ENCODE data around the gene DSTN. TPM values are rescaled to one million over a fixed set of nuclear protein-coding genes. Genes with fewer than 3 reads are reported as not detected.

DSTN gene
- total and polyA plus RNA-seq, 9 of the 15 experiments (the other 6 are each of a cell fraction or from before 2014, with no cell fraction given): 25.7 to 88.3 (median 61.0) TPM

GRCh38 chr20:17617212-17617867 lies 47.5 kb downstream of the DSTN start (continued):
- TF ChIP-seq CBX2 (IDR thresholded peaks at IDR 0.05; ENCODE audit: insufficient read depth, low read length, poor library complexity, severe bottlenecking): no peak
- no peak for TF ChIP-seq ZNF408 (CRISPR knock-in tag; IDR thresholded peaks at IDR 0.05; ENCODE audit: low read depth)
- no peak for TF ChIP-seq ZBTB26 (CRISPR knock-in tag; IDR thresholded peaks at IDR 0.05)
- TF ChIP-seq JUNB (CRISPR knock-in tag; conservative IDR thresholded peaks at IDR 0.05): no peak
- no peak for TF ChIP-seq ERF (CRISPR knock-in tag; IDR thresholded peaks at IDR 0.05)
- TF ChIP-seq, protein P1, sequence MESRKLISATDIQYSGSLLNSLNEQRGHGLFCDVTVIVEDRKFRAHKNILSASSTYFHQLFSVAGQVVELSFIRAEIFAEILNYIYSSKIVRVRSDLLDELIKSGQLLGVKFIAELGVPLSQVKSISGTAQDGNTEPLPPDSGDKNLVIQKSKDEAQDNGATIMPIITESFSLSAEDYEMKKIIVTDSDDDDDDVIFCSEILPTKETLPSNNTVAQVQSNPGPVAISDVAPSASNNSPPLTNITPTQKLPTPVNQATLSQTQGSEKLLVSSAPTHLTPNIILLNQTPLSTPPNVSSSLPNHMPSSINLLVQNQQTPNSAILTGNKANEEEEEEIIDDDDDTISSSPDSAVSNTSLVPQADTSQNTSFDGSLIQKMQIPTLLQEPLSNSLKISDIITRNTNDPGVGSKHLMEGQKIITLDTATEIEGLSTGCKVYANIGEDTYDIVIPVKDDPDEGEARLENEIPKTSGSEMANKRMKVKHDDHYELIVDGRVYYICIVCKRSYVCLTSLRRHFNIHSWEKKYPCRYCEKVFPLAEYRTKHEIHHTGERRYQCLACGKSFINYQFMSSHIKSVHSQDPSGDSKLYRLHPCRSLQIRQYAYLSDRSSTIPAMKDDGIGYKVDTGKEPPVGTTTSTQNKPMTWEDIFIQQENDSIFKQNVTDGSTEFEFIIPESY (CRISPR knock-in tag; IDR thresholded peaks at IDR 0.05): no peak
- TF ChIP-seq ZBTB8A (IDR thresholded peaks at IDR 0.05; ENCODE audit: partially characterized antibody): no peak
- no peak for TF ChIP-seq RAD51 (IDR thresholded peaks at IDR 0.05; ENCODE audit: borderline replicate concordance, low read depth)
- TF ChIP-seq TBP (optimal IDR thresholded peaks at IDR 0.05; ENCODE audit: low read depth, low read length): no peak
- no peak for TF ChIP-seq NKRF (IDR thresholded peaks at IDR 0.05; ENCODE audit: borderline replicate concordance)
- TF ChIP-seq ZNF140 (CRISPR knock-in tag; IDR thresholded peaks at IDR 0.05): no peak
- TF ChIP-seq YBX1 (IDR thresholded peaks at IDR 0.05): no peak
- no peak for TF ChIP-seq RHOXF2B (CRISPR knock-in tag; conservative IDR thresholded peaks at IDR 0.05)
- no peak for TF ChIP-seq GABPB2 (CRISPR knock-in tag; conservative IDR thresholded peaks at IDR 0.05)
- TF ChIP-seq, protein P2, sequence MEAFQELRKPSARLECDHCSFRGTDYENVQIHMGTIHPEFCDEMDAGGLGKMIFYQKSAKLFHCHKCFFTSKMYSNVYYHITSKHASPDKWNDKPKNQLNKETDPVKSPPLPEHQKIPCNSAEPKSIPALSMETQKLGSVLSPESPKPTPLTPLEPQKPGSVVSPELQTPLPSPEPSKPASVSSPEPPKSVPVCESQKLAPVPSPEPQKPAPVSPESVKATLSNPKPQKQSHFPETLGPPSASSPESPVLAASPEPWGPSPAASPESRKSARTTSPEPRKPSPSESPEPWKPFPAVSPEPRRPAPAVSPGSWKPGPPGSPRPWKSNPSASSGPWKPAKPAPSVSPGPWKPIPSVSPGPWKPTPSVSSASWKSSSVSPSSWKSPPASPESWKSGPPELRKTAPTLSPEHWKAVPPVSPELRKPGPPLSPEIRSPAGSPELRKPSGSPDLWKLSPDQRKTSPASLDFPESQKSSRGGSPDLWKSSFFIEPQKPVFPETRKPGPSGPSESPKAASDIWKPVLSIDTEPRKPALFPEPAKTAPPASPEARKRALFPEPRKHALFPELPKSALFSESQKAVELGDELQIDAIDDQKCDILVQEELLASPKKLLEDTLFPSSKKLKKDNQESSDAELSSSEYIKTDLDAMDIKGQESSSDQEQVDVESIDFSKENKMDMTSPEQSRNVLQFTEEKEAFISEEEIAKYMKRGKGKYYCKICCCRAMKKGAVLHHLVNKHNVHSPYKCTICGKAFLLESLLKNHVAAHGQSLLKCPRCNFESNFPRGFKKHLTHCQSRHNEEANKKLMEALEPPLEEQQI (IDR thresholded peaks at IDR 0.05): no peak
- TF ChIP-seq CREBBP (IDR thresholded peaks at IDR 0.05; ENCODE audit: low read depth, low read length): no peak
- TF ChIP-seq, protein P3, sequence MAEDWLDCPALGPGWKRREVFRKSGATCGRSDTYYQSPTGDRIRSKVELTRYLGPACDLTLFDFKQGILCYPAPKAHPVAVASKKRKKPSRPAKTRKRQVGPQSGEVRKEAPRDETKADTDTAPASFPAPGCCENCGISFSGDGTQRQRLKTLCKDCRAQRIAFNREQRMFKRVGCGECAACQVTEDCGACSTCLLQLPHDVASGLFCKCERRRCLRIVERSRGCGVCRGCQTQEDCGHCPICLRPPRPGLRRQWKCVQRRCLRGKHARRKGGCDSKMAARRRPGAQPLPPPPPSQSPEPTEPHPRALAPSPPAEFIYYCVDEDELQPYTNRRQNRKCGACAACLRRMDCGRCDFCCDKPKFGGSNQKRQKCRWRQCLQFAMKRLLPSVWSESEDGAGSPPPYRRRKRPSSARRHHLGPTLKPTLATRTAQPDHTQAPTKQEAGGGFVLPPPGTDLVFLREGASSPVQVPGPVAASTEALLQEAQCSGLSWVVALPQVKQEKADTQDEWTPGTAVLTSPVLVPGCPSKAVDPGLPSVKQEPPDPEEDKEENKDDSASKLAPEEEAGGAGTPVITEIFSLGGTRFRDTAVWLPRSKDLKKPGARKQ (CRISPR knock-in tag; IDR thresholded peaks at IDR 0.05): no peak
- no peak for TF ChIP-seq ZFP36 (IDR thresholded peaks at IDR 0.05; ENCODE audit: low read depth, low read length, partially characterized antibody)
- no peak for TF ChIP-seq NELFE (IDR thresholded peaks at IDR 0.05; ENCODE audit: insufficient read depth, insufficient read length)
- TF ChIP-seq SMARCA5 (IDR thresholded peaks at IDR 0.05): no peak
